GM19438 (cell line): ENCODE measurements around the gene BMP2.

Experiments
- ATAC-seq: cut with Tn5 transposase; IDR thresholded peaks from one replicate; pipeline ENCODE4 v1.9.1; 2021; ENCODE audit warnings: low read depth; ENCODE audit not compliant: unreplicated experiment

Gene BMP2

DNA sequence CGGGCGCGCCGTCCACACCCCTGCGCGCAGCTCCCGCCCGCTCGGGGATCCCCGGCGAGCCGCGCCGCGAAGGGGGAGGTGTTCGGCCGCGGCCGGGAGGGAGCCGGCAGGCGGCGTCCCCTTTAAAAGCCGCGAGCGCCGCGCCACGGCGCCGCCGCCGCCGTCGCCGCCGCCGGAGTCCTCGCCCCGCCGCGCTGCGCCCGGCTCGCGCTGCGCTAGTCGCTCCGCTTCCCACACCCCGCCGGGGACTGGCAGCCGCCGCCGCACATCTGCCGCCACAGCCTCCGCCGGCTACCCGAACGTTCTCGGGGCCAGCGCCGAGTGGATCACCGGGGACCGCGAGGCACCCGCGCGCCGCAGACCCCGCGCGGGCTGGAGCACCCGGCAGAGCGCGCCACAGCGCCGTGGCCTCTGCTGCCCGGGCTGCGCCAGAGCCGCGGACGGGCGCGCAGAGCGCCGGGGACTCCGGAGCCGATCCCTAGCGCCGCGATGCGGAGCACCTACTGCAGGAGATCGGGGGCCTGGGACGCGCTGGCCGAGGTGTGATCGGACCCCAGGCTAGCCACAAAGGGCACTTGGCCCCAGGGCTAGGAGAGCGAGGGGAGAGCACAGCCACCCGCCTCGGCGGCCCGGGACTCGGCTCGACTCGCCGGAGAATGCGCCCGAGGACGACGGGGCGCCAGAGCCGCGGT, at the start of gene BMP2:
BMP2 (plus strand) TSS at position 151 of the 692 bp plus-strand sequence. CDS start 2,441 bp downstream, outside the sequence.
- peak; percentile 64 for ATAC-seq

DNA sequence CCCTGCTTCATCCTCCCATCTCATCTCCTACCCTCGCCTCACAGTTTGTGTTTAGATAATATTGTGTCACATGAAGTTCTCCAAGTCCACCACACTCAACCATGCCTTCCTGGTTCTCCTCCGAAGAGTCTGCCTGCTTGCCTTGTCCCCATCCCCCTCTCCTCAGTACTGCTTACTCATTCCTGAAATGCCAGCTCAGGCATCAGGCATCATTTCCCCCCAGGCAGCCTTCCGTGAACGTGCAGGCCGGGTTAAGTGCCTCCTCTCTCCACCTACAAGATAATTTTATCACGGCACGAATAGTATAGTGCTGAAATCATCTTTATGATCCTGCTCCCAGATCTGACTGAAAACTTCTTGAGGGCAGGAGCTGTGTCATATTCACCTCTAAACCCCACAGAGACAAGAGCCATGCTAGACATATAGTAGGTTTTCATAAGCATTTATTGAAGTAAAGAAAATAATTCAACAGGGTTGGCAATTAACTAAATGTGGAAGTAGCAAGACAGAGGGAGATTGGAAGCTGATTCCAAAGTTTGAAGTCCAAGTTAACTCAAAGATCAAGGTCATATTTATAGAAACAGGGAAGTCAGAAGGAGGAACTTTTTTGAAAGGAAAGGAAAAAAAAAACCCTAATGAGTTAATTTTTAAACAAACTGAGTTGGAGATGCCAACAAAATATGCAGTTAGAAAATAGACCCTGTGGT, 48.7 kb upstream of the BMP2 start:
- ATAC-seq, result no peak

DNA sequence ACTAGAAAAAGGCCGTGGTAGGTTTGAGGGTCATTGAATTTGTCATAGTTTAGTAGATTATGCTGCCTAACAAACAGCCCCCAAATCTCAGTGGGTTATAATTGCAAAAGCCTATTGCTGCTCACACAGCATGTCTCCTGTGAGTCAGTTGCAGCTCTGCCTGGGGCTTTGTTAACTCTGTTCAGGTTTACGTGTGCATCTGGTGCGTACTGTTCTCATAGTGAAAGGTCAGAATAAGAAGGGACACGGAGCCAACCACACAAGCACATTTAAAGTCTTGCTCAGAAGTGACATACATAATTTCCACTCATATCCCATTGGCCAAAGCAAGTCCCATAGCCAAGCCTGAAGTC, 48.1 kb upstream of the BMP2 start:
- ATAC-seq, result no peak

DNA sequence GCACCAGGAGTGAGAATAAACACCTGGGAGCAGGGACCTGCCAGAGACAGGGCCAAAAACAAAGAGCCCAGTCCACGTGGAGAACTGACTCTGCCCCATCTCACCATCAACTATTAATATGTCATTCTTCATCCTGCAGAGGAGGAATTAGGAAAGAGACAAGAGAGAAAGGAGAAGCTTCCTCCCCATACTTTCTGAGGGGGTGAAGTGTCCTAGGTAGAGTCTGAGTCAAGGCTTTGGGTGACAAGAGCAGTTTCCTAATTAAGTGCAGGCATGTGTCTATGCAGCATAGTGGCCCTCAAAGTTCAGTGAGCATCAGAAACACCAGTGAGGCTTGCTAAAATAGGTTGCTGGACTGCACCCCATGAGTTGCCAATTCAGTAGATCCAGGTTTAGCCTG, 40.7 kb upstream of the BMP2 start:
- no peak for ATAC-seq

DNA sequence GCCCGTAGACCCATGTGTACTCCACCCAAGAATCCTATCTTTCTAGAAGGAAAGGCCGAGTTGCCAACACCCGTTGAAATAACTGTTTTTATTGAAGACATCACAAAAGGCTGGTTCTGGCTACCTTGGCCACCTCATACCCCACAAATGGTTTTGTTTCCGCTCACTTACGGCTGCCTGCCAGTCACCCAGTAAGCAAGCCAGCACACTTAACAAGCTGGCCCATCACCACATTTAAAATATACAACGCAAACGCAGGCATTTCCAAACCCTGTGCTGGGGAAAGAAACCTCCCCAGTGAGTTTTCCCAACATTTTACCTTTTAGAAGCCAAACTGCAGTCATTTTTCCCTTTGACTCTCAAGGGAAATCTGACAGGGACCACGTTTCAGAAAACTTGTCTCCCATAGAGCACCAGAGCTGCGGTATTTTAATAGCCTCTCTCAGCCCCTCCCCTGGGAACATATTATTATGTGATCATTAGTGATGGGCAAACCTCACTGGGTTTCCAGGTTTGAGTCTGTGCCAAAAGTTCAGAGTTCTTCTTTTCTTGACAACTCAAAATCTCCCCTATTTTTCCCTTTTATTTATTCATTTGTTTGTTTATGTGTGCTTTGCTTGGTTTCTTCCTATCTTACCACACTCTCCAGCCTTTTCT, 36.7 kb upstream of the BMP2 start:
- ATAC-seq, result no peak

DNA sequence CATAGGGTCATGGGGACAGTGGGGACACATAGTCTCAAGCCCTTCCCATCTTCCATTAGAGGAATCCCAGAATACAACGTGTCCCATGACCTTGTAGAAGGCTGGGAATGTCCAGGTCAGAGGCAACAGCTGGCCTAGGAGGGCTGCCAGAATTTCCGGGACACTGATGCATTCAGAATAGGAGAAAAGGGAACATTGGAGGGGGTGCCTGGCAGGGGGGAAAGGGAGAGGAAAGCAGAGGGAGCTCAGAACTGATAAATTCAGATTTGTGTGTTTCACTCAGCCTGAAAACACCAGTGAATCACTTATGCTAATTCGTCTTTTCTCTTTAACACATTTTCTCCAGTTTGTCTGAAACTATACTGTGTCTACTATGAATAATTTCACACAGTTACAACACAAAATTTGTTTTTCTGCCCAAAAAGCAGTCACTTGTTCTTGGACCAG, 35.5 kb upstream of the BMP2 start:
- ATAC-seq, result no peak

DNA sequence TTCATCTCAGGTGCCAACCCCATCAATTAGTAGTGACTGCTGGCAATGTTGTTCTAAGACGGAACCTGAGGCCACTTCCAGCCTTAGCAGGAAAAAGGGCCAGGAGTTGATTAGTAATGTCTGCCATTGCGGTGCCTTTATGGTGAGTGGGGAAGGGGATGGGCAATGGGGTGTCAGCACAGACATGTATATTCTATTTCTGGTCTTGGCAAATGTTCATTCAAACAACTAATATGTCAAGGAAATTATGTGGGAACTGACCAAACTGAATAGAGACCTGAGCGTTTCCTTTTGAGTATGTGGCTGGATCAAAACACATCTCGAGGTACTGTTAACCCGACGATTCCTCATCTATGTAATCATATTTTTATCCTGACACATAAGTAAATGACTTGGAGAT, 34.6 kb upstream of the BMP2 start:
- no peak for ATAC-seq

DNA sequence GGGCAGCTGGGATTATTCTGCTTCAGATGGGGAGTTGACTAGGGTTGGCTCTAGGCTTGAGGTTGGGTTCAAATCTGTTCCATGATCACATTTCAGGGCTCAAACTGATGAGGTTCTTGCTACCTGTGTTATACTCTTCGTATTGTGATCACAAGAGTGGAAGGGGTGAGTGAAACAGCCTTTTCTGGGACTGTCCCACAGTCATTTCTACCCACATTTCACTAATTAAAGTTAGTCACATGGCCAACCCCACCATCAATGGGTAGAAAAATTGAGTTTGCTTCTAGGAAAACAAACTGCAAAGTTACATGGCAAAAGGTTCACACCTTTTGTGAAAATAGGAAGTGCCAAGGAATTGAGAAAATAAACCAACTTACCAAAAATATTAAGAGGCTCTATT, 33.5 kb upstream of the BMP2 start:
- no peak for ATAC-seq

DNA sequence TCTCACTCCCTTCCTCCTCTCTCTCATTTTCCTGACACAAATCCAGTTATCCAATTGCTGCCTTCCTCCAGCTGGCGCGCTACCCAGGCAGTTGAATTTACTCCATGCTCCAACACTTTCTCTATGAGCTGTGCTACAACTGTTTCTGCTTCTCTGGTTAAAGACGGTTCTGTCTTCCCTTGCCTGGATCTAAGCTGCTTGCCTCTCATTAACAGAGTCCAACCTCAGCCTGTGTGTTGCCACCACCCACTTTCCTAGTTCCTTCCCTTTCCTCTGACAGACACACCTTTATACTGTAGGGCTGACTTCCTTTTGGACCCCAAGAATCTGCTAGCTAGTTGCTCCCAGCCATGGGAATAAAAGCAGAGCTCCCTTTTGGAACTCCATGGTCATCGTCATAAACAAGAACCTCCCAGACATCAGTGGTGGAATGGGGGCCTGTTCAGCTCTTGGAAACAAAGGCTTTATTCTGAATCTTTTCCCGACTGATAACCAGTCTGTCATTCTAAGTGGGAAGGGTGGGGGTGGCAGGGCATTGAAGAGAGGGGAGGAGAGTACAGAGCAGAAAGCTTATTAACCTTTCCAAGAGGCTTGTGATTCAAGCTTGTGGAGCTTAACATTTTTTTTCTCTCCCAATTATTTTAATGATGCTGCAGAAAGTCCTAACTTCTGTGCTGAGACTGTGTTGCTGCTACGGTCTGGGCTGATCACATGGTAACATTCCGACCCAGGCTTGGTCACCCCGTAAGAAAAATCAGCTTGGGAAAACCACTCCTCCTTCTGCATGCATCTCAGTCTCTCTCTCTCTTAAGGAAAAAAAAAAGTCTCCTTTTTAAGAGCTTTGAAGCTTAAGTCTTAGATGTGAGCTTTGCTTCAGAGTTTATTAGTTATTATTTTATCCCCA, 31.3 kb upstream of the BMP2 start:
- no peak for ATAC-seq

DNA sequence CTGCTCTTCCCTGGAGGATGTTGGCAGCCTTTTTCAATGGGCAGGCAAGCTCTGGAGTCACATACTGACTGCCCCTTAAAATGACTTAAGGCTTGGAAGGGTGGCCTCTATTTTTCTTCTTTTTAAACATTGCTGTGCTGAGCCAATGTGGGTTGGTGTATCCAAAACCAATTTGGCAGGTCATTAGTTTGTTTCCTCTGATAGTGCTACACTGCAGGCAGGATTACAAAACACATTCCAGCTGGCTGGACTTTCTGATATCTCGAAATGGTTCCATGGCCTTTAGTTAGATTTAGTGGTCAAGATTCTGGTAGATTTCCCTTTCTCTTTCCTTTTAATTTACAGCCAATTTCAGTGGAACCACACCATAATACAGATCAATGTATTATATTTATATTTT, 28.1 kb upstream of the BMP2 start:
- no peak for ATAC-seq

DNA sequence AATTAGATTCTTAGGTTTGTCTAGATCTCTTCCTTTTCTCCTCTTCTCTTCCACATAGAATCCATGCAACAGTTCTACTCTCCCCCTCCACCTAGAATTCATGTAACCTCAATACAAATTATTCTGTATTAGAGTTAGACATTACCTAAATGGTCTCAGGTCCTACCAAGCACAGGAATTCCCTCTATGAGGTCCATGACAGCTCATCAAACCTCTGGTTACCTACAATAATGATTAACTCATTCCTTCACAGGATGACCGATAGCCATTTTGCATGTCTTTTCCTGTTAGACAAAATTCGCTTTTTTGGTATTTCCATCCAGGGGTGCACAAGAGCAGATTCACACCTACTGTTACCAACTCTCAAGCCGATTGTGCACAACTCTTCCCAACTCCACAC, 27.4 kb upstream of the BMP2 start:
- ATAC-seq, result no peak

DNA sequence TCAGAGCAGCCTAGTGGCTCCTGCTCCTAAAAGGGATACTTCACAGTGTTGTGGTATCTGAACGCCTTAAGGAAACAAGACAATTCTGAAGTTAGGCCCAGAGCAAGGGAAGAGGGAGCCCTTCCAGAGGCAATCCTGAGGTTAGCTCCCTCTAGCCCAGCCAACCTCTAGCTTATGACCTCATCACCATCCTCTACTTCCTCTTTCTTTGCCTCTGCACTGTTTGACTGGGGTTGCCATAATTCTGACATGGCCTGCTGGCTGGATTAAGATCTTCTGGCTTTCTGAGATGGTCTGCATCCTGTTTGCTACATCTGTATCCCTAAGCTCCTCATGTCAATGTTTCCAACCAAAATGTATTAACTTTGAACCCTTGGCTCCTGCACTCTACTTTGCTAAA, 23.3 kb upstream of the BMP2 start:
- no peak for ATAC-seq

DNA sequence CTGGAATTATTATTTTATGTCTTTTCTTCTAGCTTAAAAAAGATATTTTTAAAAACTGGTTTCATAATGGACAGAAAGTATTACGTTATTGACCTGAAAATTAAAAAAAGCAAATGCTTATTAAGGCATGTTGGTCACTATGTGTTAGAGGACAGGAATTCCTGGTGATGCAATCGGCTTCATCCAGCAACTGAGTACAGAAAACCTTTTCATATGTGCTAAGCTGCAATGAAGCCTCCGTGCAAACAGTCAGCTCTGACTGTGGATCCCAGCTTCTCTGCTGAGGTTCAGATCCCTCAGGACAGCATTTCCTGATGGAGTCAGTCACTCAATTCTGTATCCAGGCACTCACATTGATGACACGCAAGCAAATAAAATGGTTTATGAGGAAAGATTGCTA, 22.7 kb upstream of the BMP2 start:
- ATAC-seq, result no peak

DNA sequence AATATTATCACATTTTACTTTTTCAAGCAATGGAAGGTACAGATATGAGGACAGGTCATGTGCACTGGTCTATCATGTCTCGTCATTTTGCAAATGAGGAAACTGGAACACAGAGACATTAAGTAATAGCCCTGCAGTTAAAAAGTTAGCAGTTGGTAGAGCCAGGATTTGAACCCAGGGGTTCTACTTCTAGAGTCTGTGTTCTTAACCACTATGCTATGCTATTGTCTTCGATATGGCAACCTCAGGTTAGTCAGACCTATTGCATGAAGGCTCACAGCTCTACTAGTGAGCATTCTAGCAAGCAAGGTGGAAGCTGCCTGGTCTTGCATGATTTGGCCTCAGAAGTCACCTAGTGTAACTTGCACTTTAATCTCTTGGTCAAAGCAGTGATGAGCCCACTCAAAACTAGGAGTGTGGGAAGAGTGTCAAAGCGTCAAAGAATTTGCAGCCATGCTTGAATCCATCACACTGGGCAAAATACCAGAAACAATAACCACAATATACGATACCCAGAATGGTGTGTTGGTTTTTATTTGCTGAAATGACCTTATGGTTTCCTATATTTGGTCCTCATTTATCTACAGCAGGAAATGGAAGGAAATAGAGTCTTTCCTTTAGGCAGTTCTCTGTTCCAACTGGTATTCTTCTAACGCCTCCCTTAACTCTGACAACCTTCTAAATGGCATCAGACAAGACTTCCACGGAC, 20.4 kb upstream of the BMP2 start:
- no peak for ATAC-seq

DNA sequence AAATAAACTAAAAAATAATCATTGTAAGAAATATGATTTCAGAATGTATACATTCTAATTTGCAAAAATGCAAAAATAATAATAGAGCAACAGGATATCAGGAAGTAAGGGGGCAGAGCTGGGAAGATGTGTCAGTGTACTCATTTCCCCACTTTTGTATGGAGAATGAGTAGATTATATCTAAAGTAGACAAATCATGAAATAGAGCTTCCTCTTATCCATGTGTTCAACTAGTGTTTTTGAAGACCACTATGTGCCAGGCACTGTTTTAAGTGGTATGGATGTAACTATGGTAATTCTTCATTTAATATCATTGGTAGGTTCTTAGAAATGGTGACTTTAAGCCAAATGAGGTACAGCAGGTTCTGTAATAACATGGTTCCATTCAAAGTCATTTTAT, 17.0 kb upstream of the BMP2 start:
- ATAC-seq, result no peak

DNA sequence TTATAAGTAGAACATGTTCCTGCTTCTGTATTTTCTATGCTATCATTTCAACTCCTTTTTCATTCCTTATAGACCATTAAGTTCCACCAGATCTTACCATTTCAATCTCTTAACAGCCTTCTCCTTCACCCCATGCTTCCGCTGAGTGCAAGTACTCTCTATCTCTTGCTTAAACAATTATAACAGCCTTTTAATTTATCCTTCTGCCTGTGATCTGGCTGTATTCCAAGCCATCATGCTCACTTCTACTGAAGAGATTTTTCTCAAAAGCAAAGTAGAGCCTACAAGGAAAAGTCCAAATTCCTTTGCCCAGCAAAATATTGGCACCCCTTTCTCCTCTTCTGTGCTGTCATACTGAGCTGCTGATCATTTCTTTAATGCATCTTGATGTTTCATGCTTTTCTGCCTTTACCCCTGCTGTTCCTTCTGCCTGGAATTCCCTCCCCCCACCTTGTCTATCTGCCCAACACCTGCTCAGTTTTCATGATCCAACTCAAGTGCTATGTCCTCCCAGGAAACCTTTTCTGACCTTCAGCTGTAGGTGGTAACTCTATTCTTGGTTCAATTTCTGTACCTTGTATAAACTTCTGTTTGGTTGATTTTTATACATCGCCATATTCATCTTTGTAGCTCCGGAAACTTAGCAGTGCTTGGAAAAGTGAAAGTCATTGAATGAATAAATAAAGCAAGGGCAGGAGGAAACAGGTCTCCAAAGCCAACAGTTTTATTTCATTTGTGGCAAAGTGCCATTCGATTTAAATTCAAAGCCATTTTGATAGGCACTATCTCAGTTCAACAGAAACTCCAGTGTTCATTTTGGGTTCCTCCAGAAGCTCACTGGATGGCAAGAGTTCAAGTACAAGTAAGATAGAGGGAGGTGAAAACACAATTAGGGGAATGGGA, 10.5 kb upstream of the BMP2 start:
- no peak for ATAC-seq

DNA sequence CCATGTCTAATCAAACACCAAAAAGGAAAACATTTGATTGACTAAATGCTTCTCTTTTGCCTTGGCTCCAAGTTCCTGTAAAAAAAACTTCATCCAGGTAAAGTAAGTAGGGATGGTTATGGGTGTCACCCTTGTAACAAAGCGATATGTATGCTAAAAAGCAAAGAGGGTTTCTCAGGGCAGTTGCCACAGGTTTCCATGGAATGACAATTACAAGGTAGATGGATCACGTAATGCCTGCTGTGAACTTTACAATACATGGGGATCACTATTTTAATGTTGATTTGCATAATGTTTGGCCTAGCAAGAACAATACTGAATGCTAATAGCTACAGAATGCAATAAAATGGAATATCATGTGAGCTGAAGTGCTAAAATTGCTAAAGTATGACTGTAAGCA, 2.9 kb upstream of the BMP2 start:
- no peak for ATAC-seq

DNA sequence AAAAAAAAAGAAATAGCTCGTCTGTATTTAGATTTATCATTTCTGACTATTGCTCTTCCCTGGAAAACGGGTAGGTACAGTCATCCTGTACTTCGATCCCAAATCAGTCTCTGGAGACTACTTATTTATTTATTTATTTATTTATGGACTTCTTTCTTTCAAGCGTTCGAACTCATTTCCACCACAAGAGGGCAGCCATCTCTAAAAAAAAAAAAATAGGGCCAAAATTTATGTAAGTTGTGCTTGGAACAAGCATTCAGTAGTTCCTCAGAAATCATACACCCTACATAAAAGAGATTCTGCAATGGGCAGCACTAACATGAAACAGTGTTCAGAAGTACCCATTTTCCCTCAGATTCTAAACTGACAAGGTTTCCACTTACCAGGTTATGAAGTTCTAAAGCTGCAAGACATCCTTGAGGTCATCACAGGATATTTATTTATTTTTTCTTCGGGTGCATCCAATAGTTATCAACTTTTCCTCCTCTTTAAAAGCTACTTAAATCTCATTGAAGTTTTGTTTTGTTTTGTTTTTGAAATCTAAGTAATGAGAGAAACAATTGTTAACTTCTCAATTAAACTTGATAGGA, 1.9 kb upstream of the BMP2 start:
- ATAC-seq, result no peak

DNA sequence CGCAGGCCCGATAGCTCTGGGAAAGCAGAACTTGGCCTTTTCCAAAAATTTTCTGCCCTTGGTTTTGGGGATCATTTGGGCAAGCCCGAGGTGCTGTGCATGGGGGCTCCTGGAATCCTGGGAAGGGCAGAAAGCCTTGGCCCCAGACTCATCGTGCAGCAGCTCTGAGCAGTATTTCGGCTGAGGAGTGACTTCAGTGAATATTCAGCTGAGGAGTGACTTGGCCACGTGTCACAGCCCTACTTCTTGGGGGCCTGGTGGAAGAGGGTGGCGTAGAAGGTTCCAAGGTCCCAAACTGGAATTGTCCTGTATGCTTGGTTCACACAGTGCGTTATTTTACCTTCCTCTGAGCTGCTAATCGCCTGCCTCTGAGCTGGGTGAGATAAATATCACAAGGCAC, 1.1 kb upstream of the BMP2 start:
- no peak for ATAC-seq
